Ramos (cell line): ENCODE measurements around the gene SPPL3.
"Not testable (repeated sequence)": the region's sequence is repeated elsewhere in the genome, so short reads cannot be mapped to it uniquely, and the experiment has no call there.

Source experiments
- in situ Hi-C: fragments of 300-500 bp; cut with MboI; formaldehyde crosslinking; loops from one replicate; pipeline ENCODE4 v1.14.3; 2022; ENCODE audit warnings: low sequenced_read_pairs; ENCODE audit not compliant: unreplicated experiment

Gene SPPL3

GRCh38 chr12:120736404-120737331 is 167.5 kb downstream of the SPPL3 start:
- in situ Hi-C loops, result no loop called here

GRCh38 chr12:120735181-120735580 is 169.0 kb downstream of the SPPL3 start:
- in situ Hi-C loops, result no loop called here

GRCh38 chr12:120734210-120734609 is 169.9 kb downstream of the SPPL3 start:
- in situ Hi-C loops, result no loop called here

- in situ Hi-C loops, result no loop called here
These were observed 170.6 kb downstream of the SPPL3 start for GRCh38 chr12:120733574-120733973.

GRCh38 chr12:120732198-120732597 is 172.0 kb downstream of the SPPL3 start:
- in situ Hi-C loops, result not testable (repeated sequence)

- in situ Hi-C loops, result no loop called here
These were observed 177.2 kb downstream of the SPPL3 start for GRCh38 chr12:120726961-120727360.

GRCh38 chr12:120726510-120726793 is 177.7 kb downstream of the SPPL3 start:
- in situ Hi-C loops, result no loop called here

GRCh38 chr12:120725659-120726509 is 178.3 kb downstream of the SPPL3 start, which contains the start of gene ACADS:
ACADS (plus strand) TSS chr12:120725826; CDS start chr12:120725886, 60 bp downstream.
- in situ Hi-C loops, result no loop called here

GRCh38 chr12:120725151-120725658 is 179.0 kb downstream of the SPPL3 start:
- in situ Hi-C loops, result no loop called here

GRCh38 chr12:120724720-120725119 is 179.4 kb downstream of the SPPL3 start:
- in situ Hi-C loops, result no loop called here

- in situ Hi-C loops, result no loop called here
These were observed 181.4 kb downstream of the SPPL3 start for GRCh38 chr12:120722784-120723183.

GRCh38 chr12:120721866-120722265 is 182.3 kb downstream of the SPPL3 start:
- in situ Hi-C loops, result no loop called here

- in situ Hi-C loops, result no loop called here
These were observed 183.0 kb downstream of the SPPL3 start for GRCh38 chr12:120720987-120721801.

GRCh38 chr12:120720234-120720986 is 183.7 kb downstream of the SPPL3 start:
- in situ Hi-C loops, result no loop called here

GRCh38 chr12:120719496-120720233 is 184.5 kb downstream of the SPPL3 start:
- in situ Hi-C loops, result loop anchor here (10.0 kb wide), 1 partner anchor 135 kb away; the partner anchor contains the start of gene POP5

GRCh38 chr12:120719072-120719471 is 185.1 kb downstream of the SPPL3 start:
- in situ Hi-C loops, result loop anchor here (10.0 kb wide), 1 partner anchor 134 kb away; the partner anchor contains the start of gene POP5

- in situ Hi-C loops, result loop anchor here (10.0 kb wide), 1 partner anchor 133 kb away; the partner anchor contains the start of gene POP5
These were observed 186.1 kb downstream of the SPPL3 start for GRCh38 chr12:120718055-120718454.

GRCh38 chr12:120713861-120714482 is 190.2 kb downstream of the SPPL3 start:
- in situ Hi-C loops, result loop anchor here (5.0 to 10.0 kb wide), 2 partner anchors 67 to 129 kb away; partner anchors contain the start of gene POP5
